Glomerular visceral epithelial cell (primary cell): Measurements from ENCODE around the gene JMJD1C.

Source experiments
- DNase-seq: peaks from one replicate; pipeline ENCODE4 v3.0.0-alpha.2; 2016; ENCODE audit errors: extremely low spot score

Gene JMJD1C

DNA sequence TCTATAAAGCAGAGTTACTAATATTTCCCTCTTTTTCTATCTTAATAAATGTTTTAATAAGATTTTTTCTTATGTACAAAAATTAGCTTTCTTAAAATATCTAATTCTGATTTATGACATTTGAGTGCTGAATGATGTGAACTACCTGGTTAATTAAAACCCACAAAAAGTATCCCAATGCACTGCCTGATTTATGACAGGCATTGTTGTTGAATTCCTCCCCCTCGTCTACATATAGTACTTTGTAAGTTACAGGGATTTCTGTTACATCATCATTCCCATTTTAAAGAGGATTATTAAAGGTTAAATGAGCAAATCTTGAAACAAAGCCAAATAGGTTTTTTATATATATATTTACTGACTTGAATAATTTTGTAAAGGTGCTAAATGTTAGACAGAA is 241.5 kb downstream of the JMJD1C start:
- DNase-seq, result no peak

DNA sequence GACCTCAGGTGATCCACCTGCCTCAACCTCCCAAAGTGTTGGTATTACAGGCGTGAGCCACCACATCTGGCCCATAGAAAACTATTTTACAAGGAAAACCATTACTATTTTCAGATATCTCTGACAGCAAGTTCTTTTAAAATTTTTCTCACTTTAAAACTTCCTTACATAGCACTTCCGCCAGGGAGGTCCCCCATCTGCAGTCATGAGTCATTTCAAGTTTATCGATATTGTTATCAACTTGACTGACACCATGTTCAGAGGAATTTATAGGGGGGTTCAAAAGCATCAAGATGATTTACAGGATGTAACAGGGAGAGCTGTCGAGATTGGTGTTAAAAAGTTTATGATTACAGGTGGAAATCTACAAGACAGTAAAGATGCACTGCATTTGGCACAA is 243.8 kb downstream of the JMJD1C start:
- no peak for DNase-seq

DNA sequence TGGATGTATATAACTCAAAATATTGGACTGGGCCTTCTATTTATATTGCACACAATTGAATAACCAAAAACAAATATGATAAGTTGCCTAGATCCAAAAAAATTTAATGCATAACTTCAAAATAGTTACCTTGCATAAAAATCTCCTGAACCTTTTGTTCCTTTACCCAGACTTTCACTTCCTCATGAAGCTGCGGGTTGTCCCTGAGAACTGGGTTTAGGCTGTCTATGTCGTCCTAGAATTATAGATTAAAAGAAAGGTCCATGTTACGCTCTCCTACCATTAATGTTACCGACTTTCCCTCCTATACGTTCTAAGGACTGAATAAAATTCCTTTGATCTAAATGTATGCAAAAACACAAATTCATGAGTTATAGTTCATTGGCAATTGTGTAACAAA is 246.0 kb downstream of the JMJD1C start:
- DNase-seq, result no peak

DNA sequence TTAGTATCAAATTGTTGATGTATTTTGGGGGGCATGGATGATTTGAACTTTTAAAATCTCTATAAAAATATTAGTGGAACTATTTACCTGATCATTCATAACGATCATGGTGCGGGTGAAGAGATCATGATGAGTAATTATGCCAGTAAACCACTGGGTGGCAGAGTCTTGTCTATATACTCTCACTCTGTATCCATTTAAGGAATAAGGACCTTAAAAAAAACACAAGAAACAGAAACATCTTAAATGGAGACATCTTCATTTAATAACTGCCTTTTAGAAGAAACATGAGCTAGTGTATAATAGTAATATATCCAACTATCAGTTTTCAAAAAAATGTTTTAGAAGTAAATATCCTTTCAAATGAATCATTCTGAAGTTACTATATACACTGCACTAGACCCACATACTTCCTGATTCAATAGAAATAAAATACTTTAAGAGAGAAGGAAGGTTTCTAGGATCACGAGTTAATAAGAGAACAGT is 248.6 kb downstream of the JMJD1C start:
- DNase-seq, result peak; percentile 56

DNA sequence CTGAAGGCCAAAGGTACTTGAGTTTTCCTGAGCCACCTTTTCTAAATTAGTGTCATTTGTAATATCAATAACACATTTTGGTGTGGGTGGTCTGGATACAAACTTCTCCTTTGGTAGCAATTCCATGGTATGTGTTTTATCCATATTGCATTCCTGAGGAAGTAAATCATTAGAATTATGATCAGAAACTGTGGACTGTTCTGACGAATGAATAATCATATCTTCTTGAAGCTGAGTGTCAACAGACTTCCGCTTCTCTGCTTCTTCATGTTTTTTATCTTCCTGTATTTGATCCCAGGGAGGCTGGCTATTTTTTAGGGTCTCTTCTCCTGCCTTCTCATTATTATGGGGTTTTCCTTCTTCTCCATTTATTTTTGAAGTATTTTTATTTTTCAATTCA is 251.2 kb downstream of the JMJD1C start:
- DNase-seq, result no peak

- DNase-seq, result no peak
Measured at GRCh38 chr10:63213489-63213888, 252.3 kb downstream of the JMJD1C start.

GRCh38 chr10:63210611-63211196 is 255.1 kb downstream of the JMJD1C start:
- DNase-seq, result no peak

DNA sequence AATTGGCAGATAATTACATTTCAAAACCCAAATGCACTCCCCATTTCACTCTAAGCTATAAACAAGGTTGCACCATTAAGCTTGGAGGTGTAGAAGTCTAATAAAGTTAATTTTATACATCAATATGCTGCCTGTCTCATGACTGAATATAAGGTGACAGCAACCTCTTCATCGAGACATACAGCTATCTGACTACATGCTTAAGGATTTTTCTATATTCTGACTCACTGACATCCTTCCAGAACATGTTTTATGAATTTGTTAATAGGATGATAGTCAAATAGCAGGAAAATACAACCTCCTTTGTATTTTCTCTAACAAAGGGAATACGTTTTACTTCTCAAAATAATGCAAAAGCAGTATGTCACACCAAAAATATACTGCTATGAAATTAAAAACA is 256.1 kb downstream of the JMJD1C start:
- DNase-seq, result no peak

DNA sequence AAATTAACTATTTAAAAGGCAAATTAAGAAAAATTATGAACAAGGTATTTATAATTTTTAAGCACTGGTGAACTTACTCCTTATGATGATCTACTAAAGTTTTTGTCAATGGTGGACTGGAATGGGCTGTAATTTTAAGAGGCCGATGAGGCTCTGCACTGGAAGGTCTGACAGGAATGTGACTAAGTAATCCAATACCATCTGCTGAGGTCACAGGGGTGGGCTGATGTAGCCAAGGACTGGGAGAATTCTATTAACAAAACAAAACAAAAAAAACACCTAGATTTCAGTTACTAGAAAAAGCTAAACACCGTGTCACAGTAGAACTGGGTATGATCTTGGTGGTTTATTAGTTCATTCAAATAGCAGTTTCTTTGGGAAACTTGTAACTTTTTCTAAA is 256.8 kb downstream of the JMJD1C start:
- DNase-seq, result peak; percentile 25

DNA sequence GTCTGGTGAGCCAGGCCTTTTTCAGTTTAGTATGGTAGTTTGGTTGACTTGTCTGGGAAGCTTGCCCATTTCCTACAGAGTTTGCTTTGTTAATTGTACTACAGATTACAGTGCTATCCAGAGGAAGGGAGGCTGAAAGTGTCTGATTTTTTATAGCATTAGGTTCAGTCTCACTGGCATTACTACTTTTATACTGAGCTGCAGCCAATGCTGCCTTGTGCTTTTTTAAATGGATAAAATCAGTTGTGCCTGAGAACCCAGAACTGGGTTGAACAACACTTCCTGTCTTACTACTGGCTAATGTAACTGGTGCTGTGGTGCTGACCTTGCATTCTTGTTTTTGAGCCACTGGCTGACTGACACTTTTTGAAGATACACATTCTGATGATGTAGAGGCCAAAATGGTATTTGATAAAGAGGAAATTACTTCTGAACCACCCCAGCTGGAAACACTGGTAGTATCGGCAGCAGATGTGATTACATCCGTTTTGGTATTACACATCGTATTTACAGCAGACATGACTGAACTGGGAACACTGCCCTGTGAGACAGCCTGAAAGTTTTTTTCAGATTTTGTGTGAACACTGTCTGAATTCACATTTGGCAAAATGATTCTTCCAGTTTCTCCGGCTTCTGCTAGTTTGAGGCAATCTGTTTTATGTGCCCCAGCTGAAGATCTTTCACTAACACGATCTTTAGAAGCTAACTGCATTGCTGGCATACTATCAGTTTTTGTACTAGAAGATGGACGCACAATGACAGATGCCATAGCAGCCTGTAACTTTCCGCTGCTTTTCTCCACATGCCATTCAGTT is 258.6 kb downstream of the JMJD1C start:
- no peak for DNase-seq

DNA sequence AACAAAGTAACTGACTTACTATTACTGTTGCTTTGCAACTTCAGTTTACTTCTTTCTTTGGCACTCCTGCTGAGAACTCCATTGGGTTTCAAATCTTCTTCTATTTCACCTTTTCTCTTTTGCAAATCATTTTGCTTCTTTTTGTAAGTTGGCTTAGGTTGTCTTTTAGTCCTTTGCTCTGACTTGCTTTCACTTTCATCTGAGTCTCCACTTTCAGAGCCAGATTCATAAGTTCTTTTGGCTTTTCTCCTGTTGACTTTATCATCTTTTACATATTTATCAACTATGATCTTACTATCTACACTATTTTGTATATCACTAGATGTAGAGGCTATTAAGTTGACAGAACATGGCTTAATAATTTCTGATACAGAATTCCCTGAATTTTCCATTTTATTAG is 259.2 kb downstream of the JMJD1C start:
- no peak for DNase-seq

DNA sequence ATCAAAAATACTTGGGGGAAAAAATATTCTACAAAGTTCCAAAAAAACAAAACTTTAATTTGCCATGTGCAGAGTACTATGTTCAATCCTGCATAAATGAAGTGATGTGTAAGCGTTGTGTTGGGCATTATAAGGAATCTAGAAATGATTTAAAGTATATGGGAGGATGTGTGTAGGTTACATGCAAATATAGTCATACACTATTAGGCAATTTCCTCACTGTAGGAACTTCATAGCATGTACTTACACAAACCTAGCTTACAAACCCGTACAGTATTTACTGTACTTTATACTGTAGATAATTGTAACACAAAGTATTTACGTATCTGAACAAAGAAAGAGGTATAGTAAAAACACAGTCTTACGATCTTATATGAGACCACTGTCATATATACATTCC is 260.4 kb downstream of the JMJD1C start:
- DNase-seq, result no peak

DNA sequence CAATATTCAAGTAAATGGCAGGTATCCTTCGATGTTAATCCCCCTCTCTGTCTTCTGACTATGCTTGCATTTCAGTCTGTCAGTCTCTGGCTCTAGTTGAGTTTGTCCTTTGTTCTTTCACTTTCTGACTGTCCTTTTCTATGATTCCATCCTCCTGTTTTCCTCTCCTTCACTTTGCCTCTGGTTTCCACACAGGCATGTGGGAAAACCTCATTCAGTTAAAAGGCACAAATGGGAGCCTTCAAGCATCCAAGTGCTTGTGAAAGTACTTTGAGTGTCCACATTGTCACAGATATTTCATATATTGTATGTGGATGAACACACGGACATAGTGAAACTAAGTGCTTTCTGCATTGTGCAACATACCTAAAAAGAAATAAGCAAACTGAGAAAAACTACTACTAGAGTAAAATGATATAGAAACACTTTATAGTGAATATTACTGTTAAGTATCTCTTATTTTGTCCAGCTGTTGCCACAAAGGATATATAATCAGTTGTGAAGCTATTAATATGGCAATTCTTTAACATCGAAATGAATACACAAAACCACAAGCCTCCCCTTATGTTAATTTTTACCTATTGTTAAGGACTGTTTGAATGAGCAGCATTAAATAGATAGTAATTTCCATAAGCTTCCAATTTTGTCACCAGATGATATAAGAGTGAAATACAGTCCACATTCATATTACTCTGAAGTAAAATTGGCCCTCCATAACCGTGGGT is 260.9 kb downstream of the JMJD1C start:
- no peak for DNase-seq

DNA sequence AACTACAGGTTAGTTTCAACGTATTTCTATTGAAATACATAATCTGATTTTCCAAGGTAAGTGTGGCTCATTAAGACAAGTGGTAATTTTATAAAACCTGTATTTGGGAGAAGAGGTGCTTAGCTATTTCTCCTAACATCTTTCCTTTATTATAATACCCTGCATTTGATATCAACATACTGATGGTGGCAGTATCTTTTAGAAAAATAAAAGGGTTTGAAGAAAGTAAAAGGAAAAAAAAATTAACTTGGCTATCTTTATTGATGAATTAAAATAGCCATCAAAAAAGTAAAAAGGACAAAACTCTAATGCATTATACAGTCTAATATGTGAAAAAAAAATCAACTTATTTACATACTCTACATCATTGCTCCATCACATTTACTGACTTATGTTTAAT is 264.7 kb downstream of the JMJD1C start:
- no peak for DNase-seq

- no peak for DNase-seq
Measured at GRCh38 chr10:63200431-63200830, 265.3 kb downstream of the JMJD1C start.

GRCh38 chr10:63199716-63200115 is 266.1 kb downstream of the JMJD1C start:
- no peak for DNase-seq

- no peak for DNase-seq
Measured at GRCh38 chr10:63197344-63198092, 268.3 kb downstream of the JMJD1C start.

DNA sequence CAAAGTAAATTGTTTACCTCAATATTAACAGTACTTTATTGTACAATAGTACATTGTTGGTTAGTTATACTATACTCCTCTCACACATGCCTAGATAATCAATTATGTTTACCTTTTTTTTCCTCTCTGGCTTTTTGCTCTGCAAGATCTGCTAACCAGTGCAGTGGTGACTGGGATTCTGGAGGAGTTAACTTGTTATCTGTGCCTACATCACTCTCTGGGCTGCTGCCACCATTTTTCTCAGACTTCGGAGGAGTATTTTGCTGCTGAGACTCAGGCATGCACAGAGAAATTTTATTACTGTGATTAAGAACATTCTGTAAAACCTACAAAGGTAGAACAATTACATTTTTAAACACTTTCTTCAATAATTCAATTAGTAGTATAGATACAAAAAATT is 273.0 kb downstream of the JMJD1C start:
- no peak for DNase-seq

DNA sequence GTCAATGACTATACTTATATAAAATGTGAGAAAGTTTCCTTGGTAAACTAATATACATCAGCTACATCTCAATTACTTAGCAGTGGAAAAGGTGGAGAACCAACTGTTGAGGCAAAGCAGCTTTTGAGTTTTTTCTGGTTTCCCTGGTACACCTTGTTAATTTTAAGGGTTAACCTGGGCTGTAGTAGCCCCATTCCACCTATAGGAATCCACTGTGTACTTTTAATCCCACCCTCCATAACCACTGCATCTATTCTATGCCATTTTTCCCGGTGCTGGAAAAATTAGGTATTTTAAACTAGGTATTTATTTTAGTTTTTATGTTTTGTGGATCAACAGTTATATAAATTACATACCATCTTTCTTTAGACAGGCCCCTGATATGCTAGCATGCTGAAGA is 290.2 kb downstream of the JMJD1C start:
- no peak for DNase-seq

GRCh38 chr10:63173468-63174232 is 292.1 kb downstream of the JMJD1C start:
- no peak for DNase-seq

DNA sequence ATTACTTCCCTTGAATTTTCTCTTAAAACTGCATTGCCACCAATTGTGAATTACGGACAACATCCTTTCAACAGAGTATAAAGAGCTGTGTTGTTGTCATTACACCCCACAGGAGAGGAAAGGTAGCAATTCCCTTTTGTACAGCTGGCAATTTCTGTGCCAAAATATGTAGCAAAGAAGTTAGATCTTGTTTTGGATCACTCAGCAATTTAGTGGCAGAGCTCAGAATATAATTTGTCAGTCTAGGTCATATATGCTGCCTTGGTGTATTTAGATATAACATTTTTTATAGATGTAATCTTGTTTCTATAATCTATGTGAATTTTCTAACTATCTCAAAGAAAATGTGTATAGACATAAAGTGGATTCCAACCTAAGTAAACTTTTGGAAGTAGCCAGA is 293.9 kb downstream of the JMJD1C start:
- no peak for DNase-seq
